ENCODE data around the gene TCF20. TPM values are rescaled to one million over a fixed set of nuclear protein-coding genes. Genes with fewer than 3 reads are reported as not detected.

The TCF20 gene
- total RNA-seq, 1 donor from 2014 or later = 112 TPM

- peaks cover 11% of the 10 kb centered on the region for H3K27me3 Mint-ChIP-seq (ENCODE audit: unreplicated experiment)
- H3K4me1 Mint-ChIP-seq (ENCODE audit: low read depth, unreplicated experiment) = peaks cover 24% of the 10 kb centered on the region
- peaks cover 11% of the 10 kb centered on the region for H3K9me3 Mint-ChIP-seq (ENCODE audit: unreplicated experiment)
- H3K36me3 Mint-ChIP-seq (ENCODE audit: unreplicated experiment) = peaks cover 6% of the 10 kb centered on the region
- peak overlapping the region; percentile 42 for H3K4me3 Mint-ChIP-seq (ENCODE audit: unreplicated experiment)
- H3K27ac Mint-ChIP-seq (ENCODE audit: unreplicated experiment) = peak overlapping the region; percentile 38
- DNase-seq = no peak
- no peak for TF ChIP-seq CTCF (IDR thresholded peaks at IDR 0.05; ENCODE audit: partially characterized antibody, unreplicated experiment)
These were observed 10.8 kb upstream of the TCF20 start for GRCh38 chr22:42281284-42281683.

- no peak for TF ChIP-seq CTCF (IDR thresholded peaks at IDR 0.05; ENCODE audit: partially characterized antibody, unreplicated experiment)
- no peak overlapping the region for H3K27ac Mint-ChIP-seq (ENCODE audit: unreplicated experiment)
- no peak overlapping the region for H3K4me3 Mint-ChIP-seq (ENCODE audit: unreplicated experiment)
These were observed 10.4 kb upstream of the TCF20 start for GRCh38 chr22:42280836-42281235.

GRCh38 chr22:42280140-42280539, 9.7 kb upstream of the TCF20 start:
- Mint-ChIP-seq H3K27ac (ENCODE audit: unreplicated experiment) (no peak overlapping the region), H3K36me3 (ENCODE audit: unreplicated experiment) (peaks cover 6% of the 10 kb centered on the region), H3K4me1 (ENCODE audit: low read depth, unreplicated experiment) (peaks cover 24% of the 10 kb centered on the region), H3K27me3 (ENCODE audit: unreplicated experiment) (peaks cover 6% of the 10 kb centered on the region), H3K9me3 (ENCODE audit: unreplicated experiment) (peaks cover 7% of the 10 kb centered on the region), H3K4me3 (ENCODE audit: unreplicated experiment) (no peak overlapping the region)
- TF ChIP-seq CTCF (IDR thresholded peaks at IDR 0.05; ENCODE audit: partially characterized antibody, unreplicated experiment) = no peak
- no peak for DNase-seq

More at GRCh38 chr22:42280836-42281235, 10.4 kb upstream of the TCF20 start:
- Mint-ChIP-seq H3K27me3 (ENCODE audit: unreplicated experiment) (peaks cover 9% of the 10 kb centered on the region), H3K36me3 (ENCODE audit: unreplicated experiment) (peaks cover 6% of the 10 kb centered on the region), H3K4me1 (ENCODE audit: low read depth, unreplicated experiment) (peaks cover 24% of the 10 kb centered on the region), H3K9me3 (ENCODE audit: unreplicated experiment) (peaks cover 11% of the 10 kb centered on the region)
- DNase-seq = no peak

GRCh38 chr22:42279425-42280020, 9.1 kb upstream of the TCF20 start:
- no peak for DNase-seq
- peaks cover 7% of the 10 kb centered on the region for H3K9me3 Mint-ChIP-seq (ENCODE audit: unreplicated experiment)
- peaks cover 6% of the 10 kb centered on the region for H3K36me3 Mint-ChIP-seq (ENCODE audit: unreplicated experiment)
- no peak overlapping the region for H3K27ac Mint-ChIP-seq (ENCODE audit: unreplicated experiment)
- no peak for TF ChIP-seq CTCF (IDR thresholded peaks at IDR 0.05; ENCODE audit: partially characterized antibody, unreplicated experiment)
- H3K4me1 Mint-ChIP-seq (ENCODE audit: low read depth, unreplicated experiment) = peaks cover 29% of the 10 kb centered on the region
- H3K4me3 Mint-ChIP-seq (ENCODE audit: unreplicated experiment) = no peak overlapping the region
- H3K27me3 Mint-ChIP-seq (ENCODE audit: unreplicated experiment) = peaks cover 8% of the 10 kb centered on the region

GRCh38 chr22:42277988-42278776, 7.7 kb upstream of the TCF20 start:
- Mint-ChIP-seq H3K27me3 (ENCODE audit: unreplicated experiment) (peaks cover 10% of the 10 kb centered on the region), H3K4me1 (ENCODE audit: low read depth, unreplicated experiment) (peaks cover 39% of the 10 kb centered on the region), H3K4me3 (ENCODE audit: unreplicated experiment) (no peak overlapping the region)

More at GRCh38 chr22:42277988-42278776, 7.7 kb upstream of the TCF20 start:
- no peak overlapping the region for H3K27ac Mint-ChIP-seq (ENCODE audit: unreplicated experiment)
- H3K36me3 Mint-ChIP-seq (ENCODE audit: unreplicated experiment) = peaks cover 6% of the 10 kb centered on the region
- peaks cover 7% of the 10 kb centered on the region for H3K9me3 Mint-ChIP-seq (ENCODE audit: unreplicated experiment)
- DNase-seq = no peak
- TF ChIP-seq CTCF (IDR thresholded peaks at IDR 0.05; ENCODE audit: partially characterized antibody, unreplicated experiment) = no peak
